ENCODE data around the gene XPO6. TPM values are rescaled to one million over a fixed set of nuclear protein-coding genes. Genes with fewer than 3 reads are reported as not detected.
A peak's percentile ranks its signal among the peaks of the same experiment; 100 is the strongest.

Gene XPO6
- total and polyA plus RNA-seq, 5 experiments from 2014 or later = 90.2 to 470 (median 109) TPM

- no peak for DNase-seq
- peak overlapping the region; percentile 80 to 97 (median 88) for H3K4me3 Mint-ChIP-seq
- H3K36me3 Mint-ChIP-seq = peaks cover 5 to 27% (median 8%) of the 10 kb centered on the region in 3 donors
- POLR2A ChIA-PET = interaction anchor here (0.6 to 8.6 kb wide), 16 partner anchors 9 to 79 kb away, joined by 3 to 133 read pairs (median 14); no protein-coding TSS in a partner anchor
- peaks cover 0 to 9% (median 1%) of the 10 kb centered on the region in 9 donors for H3K9me3 Mint-ChIP-seq
- peak overlapping the region; percentile 13 to 91 (median 74) for H3K27ac Mint-ChIP-seq
- H3K27me3 Mint-ChIP-seq = no peaks in the 10 kb centered on the region
- ATAC-seq = no peak
- H3K4me1 Mint-ChIP-seq = peaks cover 17 to 49% (median 45%) of the 10 kb centered on the region in 4 donors
Observed at GRCh38 chr16:28208824-28209223, 2.9 kb downstream of the XPO6 start.

- DNase-seq (no peak), ATAC-seq (no peak)
- peak overlapping the region; percentile 71 to 97 (median 85) for H3K4me3 Mint-ChIP-seq
- H3K9me3 Mint-ChIP-seq = peaks cover 0 to 9% (median 1%) of the 10 kb centered on the region in 9 donors
- POLR2A ChIA-PET = interaction anchor here (1.0 to 8.6 kb wide), 7 partner anchors 10 to 69 kb away, joined by 3 to 133 read pairs (median 32); no protein-coding TSS in a partner anchor
- peaks cover 5 to 27% (median 8%) of the 10 kb centered on the region in 3 donors for H3K36me3 Mint-ChIP-seq
- H3K4me1 Mint-ChIP-seq = peaks cover 17 to 49% (median 45%) of the 10 kb centered on the region in 4 donors
- H3K27ac Mint-ChIP-seq = peak overlapping the region in 7 of 10 donors; percentile 26 to 91 (median 72)
- no peaks in the 10 kb centered on the region for H3K27me3 Mint-ChIP-seq
Observed at GRCh38 chr16:28208131-28208530, 3.6 kb downstream of the XPO6 start.

- H3K9me3 Mint-ChIP-seq = peaks cover 0 to 7% (median 1%) of the 10 kb centered on the region in 9 donors
Observed at GRCh38 chr16:28207399-28207798, 4.4 kb downstream of the XPO6 start.

GRCh38 chr16:28205974-28206373, 5.8 kb downstream of the XPO6 start:
- Mint-ChIP-seq H3K9me3 (no peaks in the 10 kb centered on the region), H3K27ac (peak overlapping the region in 7 of 10 donors; percentile 30 to 68 (median 51))
- POLR2A ChIA-PET = interaction anchor here (0.7 to 8.6 kb wide), 5 partner anchors 12 to 66 kb away, joined by 3 to 133 read pairs (median 7); no protein-coding TSS in a partner anchor

More at GRCh38 chr16:28207399-28207798, 4.4 kb downstream of the XPO6 start:
- no peak for DNase-seq
- ATAC-seq = no peak
- peaks cover 8 to 27% (median 12%) of the 10 kb centered on the region in 3 donors for H3K36me3 Mint-ChIP-seq
- H3K27me3 Mint-ChIP-seq = no peaks in the 10 kb centered on the region
- H3K4me1 Mint-ChIP-seq = peaks cover 17 to 49% (median 45%) of the 10 kb centered on the region in 4 donors
- H3K27ac Mint-ChIP-seq = peak overlapping the region; percentile 3 to 92 (median 76)
- POLR2A ChIA-PET = interaction anchor here (1.3 to 8.6 kb wide), 3 partner anchors 15 to 68 kb away, joined by 8 to 133 read pairs (median 27); no protein-coding TSS in a partner anchor
- H3K4me3 Mint-ChIP-seq = peak overlapping the region; percentile 9 to 97 (median 80)

GRCh38 chr16:28205117-28205899, 6.5 kb downstream of the XPO6 start:
- peaks cover 11 to 27% (median 21%) of the 10 kb centered on the region in 3 donors for H3K36me3 Mint-ChIP-seq
- ATAC-seq = no peak
- POLR2A ChIA-PET = interaction anchor here (0.7 to 8.6 kb wide), 6 partner anchors 11 to 66 kb away, joined by 3 to 133 read pairs (median 4); no protein-coding TSS in a partner anchor
- DNase-seq = no peak
- no peaks in the 10 kb centered on the region for H3K9me3 Mint-ChIP-seq
- no peaks in the 10 kb centered on the region for H3K27me3 Mint-ChIP-seq
- no peak overlapping the region for H3K27ac Mint-ChIP-seq
- H3K4me1 Mint-ChIP-seq = peaks cover 23 to 53% (median 50%) of the 10 kb centered on the region in 4 donors
- H3K4me3 Mint-ChIP-seq = peak overlapping the region in 2 of 10 donors; percentile 4 to 30

More at GRCh38 chr16:28205974-28206373, 5.8 kb downstream of the XPO6 start:
- H3K27me3 Mint-ChIP-seq = no peaks in the 10 kb centered on the region
- no peak for ATAC-seq
- DNase-seq = no peak
- H3K36me3 Mint-ChIP-seq = peaks cover 11 to 27% (median 21%) of the 10 kb centered on the region in 3 donors
- H3K4me1 Mint-ChIP-seq = peaks cover 20 to 52% (median 46%) of the 10 kb centered on the region in 4 donors
- H3K4me3 Mint-ChIP-seq = peak overlapping the region in 2 of 10 donors; percentile 18 to 30

- Mint-ChIP-seq H3K36me3 (peaks cover 11 to 27% (median 24%) of the 10 kb centered on the region in 3 donors), H3K9me3 (no peaks in the 10 kb centered on the region), H3K4me1 (peaks cover 27 to 53% (median 47%) of the 10 kb centered on the region in 4 donors), H3K4me3 (no peak overlapping the region), H3K27ac (no peak overlapping the region), H3K27me3 (no peaks in the 10 kb centered on the region)
- ATAC-seq = no peak
- DNase-seq = no peak
- POLR2A ChIA-PET = interaction anchor here (0.9 to 1.4 kb wide), 4 partner anchors 9 to 64 kb away, joined by 3 to 5 read pairs (median 4); no protein-coding TSS in a partner anchor
Observed at GRCh38 chr16:28204622-28205021, 7.1 kb downstream of the XPO6 start.

- H3K36me3 Mint-ChIP-seq = peaks cover 11 to 27% (median 24%) of the 10 kb centered on the region in 3 donors
- no peak overlapping the region for H3K27ac Mint-ChIP-seq
- no peaks in the 10 kb centered on the region for H3K9me3 Mint-ChIP-seq
- H3K4me1 Mint-ChIP-seq = peaks cover 27 to 52% (median 45%) of the 10 kb centered on the region in 4 donors
- no peaks in the 10 kb centered on the region for H3K27me3 Mint-ChIP-seq
- POLR2A ChIA-PET = interaction anchor here (0.9 to 1.4 kb wide), 3 partner anchors 9 to 63 kb away, joined by 3 to 4 read pairs (median 3); no protein-coding TSS in a partner anchor
- ATAC-seq (no peak), DNase-seq (no peak)
- H3K4me3 Mint-ChIP-seq = no peak overlapping the region
Observed at GRCh38 chr16:28204204-28204603, 7.6 kb downstream of the XPO6 start.

- H3K4me3 Mint-ChIP-seq = peak overlapping the region in 7 of 10 donors; percentile 8 to 70 (median 43)
- peaks cover 14 to 39% (median 30%) of the 10 kb centered on the region in 4 donors for H3K4me1 Mint-ChIP-seq
- H3K36me3 Mint-ChIP-seq = peaks cover 6 to 21% (median 11%) of the 10 kb centered on the region in 3 donors
- DNase-seq (no peak), ATAC-seq (peak; percentile 23 to 61)
- H3K27ac Mint-ChIP-seq = peak overlapping the region in 5 of 10 donors; percentile 44 to 93 (median 72)
- H3K27me3 Mint-ChIP-seq = no peaks in the 10 kb centered on the region
- POLR2A ChIA-PET = interaction anchor here (1.0 to 2.2 kb wide), 5 partner anchors 8 to 61 kb away, joined by 3 to 8 read pairs (median 4); no protein-coding TSS in a partner anchor
- no peaks in the 10 kb centered on the region for H3K9me3 Mint-ChIP-seq
Observed at GRCh38 chr16:28202147-28202746, 9.5 kb downstream of the XPO6 start.

GRCh38 chr16:28200661-28201060, 11.1 kb downstream of the XPO6 start:
- Mint-ChIP-seq H3K27ac (peak overlapping the region in 8 of 10 donors; percentile 46 to 93 (median 84)), H3K36me3 (peaks cover 9 to 18% (median 14%) of the 10 kb centered on the region in 3 donors), H3K4me3 (peak overlapping the region; percentile 6 to 85 (median 53)), H3K27me3 (no peaks in the 10 kb centered on the region), H3K9me3 (no peaks in the 10 kb centered on the region), H3K4me1 (peaks cover 23 to 42% (median 35%) of the 10 kb centered on the region in 4 donors)
- DNase-seq (no peak), ATAC-seq (peak; percentile 12 to 14)
- POLR2A ChIA-PET = interaction anchor here (2.2 to 4.3 kb wide), 2 partner anchors 9 to 10 kb away, joined by 8 to 36 read pairs; partner anchors contain the start of gene XPO6

GRCh38 chr16:28196387-28196987, 15.3 kb downstream of the XPO6 start:
- H3K4me3 Mint-ChIP-seq = peak overlapping the region in 8 of 10 donors; percentile 26 to 77 (median 60)

GRCh38 chr16:28195859-28196258, 15.9 kb downstream of the XPO6 start:
- Mint-ChIP-seq H3K9me3 (no peaks in the 10 kb centered on the region), H3K27ac (peak overlapping the region; percentile 63 to 100 (median 98)), H3K4me1 (peaks cover 41 to 81% (median 73%) of the 10 kb centered on the region in 4 donors), H3K36me3 (peaks cover 3 to 35% (median 17%) of the 10 kb centered on the region in 3 donors), H3K4me3 (peak overlapping the region in 8 of 10 donors; percentile 0 to 57 (median 10)), H3K27me3 (no peaks in the 10 kb centered on the region)
- DNase-seq = no peak
- no peak for ATAC-seq
- POLR2A ChIA-PET = interaction anchor here (2.0 to 5.1 kb wide), 3 partner anchors 15 to 54 kb away, joined by 10 to 93 read pairs (median 21); partner anchors contain the start of gene XPO6

More at GRCh38 chr16:28196387-28196987, 15.3 kb downstream of the XPO6 start:
- peaks cover 44 to 81% (median 74%) of the 10 kb centered on the region in 4 donors for H3K4me1 Mint-ChIP-seq
- DNase-seq = no peak
- peaks cover 3 to 31% (median 21%) of the 10 kb centered on the region in 3 donors for H3K36me3 Mint-ChIP-seq
- no peaks in the 10 kb centered on the region for H3K27me3 Mint-ChIP-seq
- peak overlapping the region; percentile 90 to 100 (median 97) for H3K27ac Mint-ChIP-seq
- POLR2A ChIA-PET = interaction anchor here (0.9 to 4.3 kb wide), 2 partner anchors 8 to 13 kb away, joined by 5 to 36 read pairs; partner anchors contain the start of gene XPO6
- ATAC-seq = no peak
- H3K9me3 Mint-ChIP-seq = no peaks in the 10 kb centered on the region

Measured in naive thymus-derived CD8-positive, alpha-beta T cell (primary cell).